Urinary bladder (tissue), 4 donors: ENCODE results near the gene VPS13C. TPM values are rescaled to one million over a fixed set of nuclear protein-coding genes. Genes with fewer than 3 reads are reported as not detected.

Experiments
- DNase-seq: peaks from one replicate; pipeline ENCODE4 v3.0.0-alpha.2; 2015; ENCODE audit errors: extremely low spot score
- H3K27ac ChIP-seq: one replicate; pipeline ENCODE4 v1.5.1; 2013; ENCODE audit warnings: low read depth, mild to moderate bottlenecking, moderate library complexity
- H3K36me3 ChIP-seq: one replicate; pipeline ENCODE4 v1.6.1; 2013; ENCODE audit warnings: mild to moderate bottlenecking, moderate library complexity; ENCODE audit not compliant: insufficient read depth
- H3K4me1 ChIP-seq: one replicate; pipeline ENCODE4 v1.6.1; 2013; ENCODE audit warnings: mild to moderate bottlenecking, moderate library complexity; ENCODE audit not compliant: insufficient read depth
- H3K4me3 ChIP-seq: one replicate; pipeline ENCODE4 v1.5.1; 2013; ENCODE audit warnings: low read depth, low read length
- WGBS: extraction: QIAGEN DNeasy Blood & Tissue Kit; methylation state at CpG from one replicate; pipeline ENCODE4 v1.1.7; 2013; 5-methylcytosine and 5-hydroxymethylcytosine counted together
- polyA plus RNA-seq: library from polyadenylated mRNA; stranded (reverse); fragments of 200-250 nt; gene quantifications from one replicate; pipeline ENCODE4 v1.2.3, GENCODE V29; 2013
- total RNA-seq: library from RNA; depleted of rRNA; stranded (reverse); fragments of >200 nt; gene quantifications from one replicate; pipeline ENCODE4 v1.2.3, GENCODE V29; 2014
- donor health status: healthy with polysubstance abuse.
- donor health status: healthy.

VPS13C gene
- total and polyA plus RNA-seq, 2 donors = 19.5 to 202 TPM

DNA sequence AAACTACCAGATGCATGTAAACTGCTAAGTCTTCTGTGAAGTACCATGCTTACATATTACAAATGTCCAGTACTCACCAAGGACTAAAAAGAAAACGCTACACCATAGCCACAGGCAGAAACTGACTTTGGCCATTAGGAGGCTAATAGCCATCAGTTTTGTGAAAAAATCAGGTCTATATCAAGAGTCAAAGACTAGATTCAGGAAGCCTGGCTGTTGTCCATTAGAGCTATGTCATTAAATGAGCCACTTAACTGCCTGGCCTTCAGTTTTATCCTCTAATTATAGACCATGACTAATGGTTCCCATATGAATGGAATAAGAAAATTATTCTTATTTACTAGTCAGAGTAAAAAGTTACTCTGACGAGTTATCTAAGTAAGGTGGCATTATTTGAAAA, 144.1 kb downstream of the VPS13C start:
- H3K27ac ChIP-seq = no peak overlapping the region
- no peak for DNase-seq
- no peaks in the 10 kb centered on the region for H3K4me1 ChIP-seq
- H3K36me3 ChIP-seq = peaks cover 5% of the 10 kb centered on the region
- WGBS = 85% methylated on average over 2 of the region's 2 CpGs
- H3K4me3 ChIP-seq = no peak overlapping the region

DNA sequence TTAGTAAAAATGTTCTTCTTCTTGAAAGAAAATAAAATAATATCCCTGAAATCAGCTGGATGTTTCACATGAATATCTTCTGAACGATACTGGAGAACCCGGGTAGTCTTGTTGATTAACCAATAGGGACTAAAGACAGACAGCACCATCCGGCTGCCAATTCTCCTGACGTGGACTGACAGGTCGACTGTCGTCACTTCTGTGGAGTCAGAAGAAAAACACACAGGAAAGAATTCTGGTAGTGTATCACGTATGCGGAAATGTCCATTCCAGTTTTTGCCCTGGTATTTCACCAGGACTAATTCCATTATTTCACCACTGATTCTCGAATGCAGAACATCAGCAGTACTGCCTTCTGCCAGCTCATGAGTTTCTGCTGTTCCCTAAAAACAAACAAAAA, 144.6 kb downstream of the VPS13C start:
- no peak for DNase-seq
- WGBS = 95% methylated on average over 9 of the region's 9 CpGs
- Histone ChIP-seq H3K27ac (no peak overlapping the region), H3K36me3 (peaks cover 6% of the 10 kb centered on the region), H3K4me1 (no peaks in the 10 kb centered on the region), H3K4me3 (no peak overlapping the region)

DNA sequence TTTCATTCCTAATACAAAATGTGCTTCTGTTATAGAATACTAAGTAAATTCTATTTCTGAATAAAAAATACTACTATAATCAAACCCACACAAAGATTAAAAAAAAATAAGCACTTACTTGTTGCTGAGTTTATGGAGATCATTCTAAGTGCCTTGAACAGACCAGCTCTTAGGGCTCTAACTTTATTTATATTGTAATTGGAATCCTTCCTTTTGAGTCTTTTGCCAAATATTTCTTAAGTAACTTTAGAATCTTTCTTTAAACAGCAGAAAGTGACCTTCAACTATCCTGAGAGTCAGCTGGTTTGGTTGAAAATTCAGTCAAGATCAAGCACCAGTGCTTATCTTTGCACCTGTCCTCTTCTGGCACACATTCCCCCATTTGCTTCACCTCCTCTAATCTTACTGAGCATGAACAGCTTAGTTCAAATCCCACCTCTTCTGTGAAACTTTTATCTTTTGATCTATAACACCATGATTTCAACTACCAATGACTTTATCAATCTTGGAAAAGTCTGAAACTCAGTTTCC, 149.3 kb downstream of the VPS13C start:
- H3K4me3 ChIP-seq = no peak overlapping the region
- H3K4me1 ChIP-seq = no peaks in the 10 kb centered on the region
- H3K27ac ChIP-seq = no peak overlapping the region
- peaks cover 3% of the 10 kb centered on the region for H3K36me3 ChIP-seq
- no peak for DNase-seq

- no peak for DNase-seq
- Histone ChIP-seq H3K4me3 (no peak overlapping the region), H3K36me3 (peaks cover 1% of the 10 kb centered on the region), H3K27ac (no peak overlapping the region), H3K4me1 (no peaks in the 10 kb centered on the region)
- over 99% methylated on average over 3 of the region's 3 CpGs for WGBS
These were observed 152.0 kb downstream of the VPS13C start for GRCh38 chr15:61908241-61908640.

DNA sequence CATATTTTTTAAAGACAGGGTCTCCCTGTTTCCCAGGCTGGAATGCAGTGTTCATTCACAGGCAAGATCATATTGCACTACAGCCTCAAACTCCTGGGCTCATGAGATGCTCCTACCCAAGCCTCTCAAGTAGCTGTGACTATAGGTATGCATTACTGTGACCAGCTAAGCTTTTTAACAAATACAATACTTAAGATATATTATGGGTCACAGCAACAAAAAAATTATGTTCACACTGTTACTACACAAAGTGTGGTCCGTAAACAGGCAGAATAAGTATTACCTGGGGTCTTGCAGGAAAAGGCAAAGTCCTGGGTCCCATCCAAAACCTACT, 152.5 kb downstream of the VPS13C start:
- Histone ChIP-seq H3K4me1 (no peaks in the 10 kb centered on the region), H3K4me3 (no peak overlapping the region), H3K36me3 (peaks cover 1% of the 10 kb centered on the region), H3K27ac (no peak overlapping the region)
- DNase-seq = no peak
- WGBS = 98% methylated on average over 1 of the region's 1 CpG

- Histone ChIP-seq H3K36me3 (peaks cover 1% of the 10 kb centered on the region), H3K4me1 (no peaks in the 10 kb centered on the region), H3K4me3 (no peak overlapping the region), H3K27ac (no peak overlapping the region)
- DNase-seq = no peak
- WGBS = 74% methylated on average over 4 of the region's 4 CpGs
These were observed 153.1 kb downstream of the VPS13C start for GRCh38 chr15:61906961-61907752.

DNA sequence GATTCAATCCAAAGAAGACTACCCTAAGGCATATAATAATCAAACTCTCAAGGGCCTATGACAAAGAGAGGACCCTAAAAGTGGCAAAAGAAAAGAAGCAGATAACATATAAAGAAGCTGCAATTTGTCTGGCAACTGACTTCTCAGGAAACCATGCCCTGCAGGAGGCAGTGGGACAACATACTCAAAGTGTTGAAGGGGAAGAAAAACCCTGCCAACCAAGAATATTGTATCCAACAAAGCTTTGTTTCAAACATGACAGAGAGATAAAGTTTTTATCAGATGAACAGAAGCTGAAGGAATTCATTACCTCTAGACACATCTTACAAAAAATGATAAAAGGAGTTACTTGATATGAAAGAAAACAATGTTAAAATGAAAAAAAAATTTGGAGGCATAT, 167.1 kb downstream of the VPS13C start:
- Histone ChIP-seq H3K4me3 (no peak overlapping the region), H3K4me1 (no peaks in the 10 kb centered on the region), H3K27ac (no peak overlapping the region), H3K36me3 (no peaks in the 10 kb centered on the region)
- DNase-seq = no peak

DNA sequence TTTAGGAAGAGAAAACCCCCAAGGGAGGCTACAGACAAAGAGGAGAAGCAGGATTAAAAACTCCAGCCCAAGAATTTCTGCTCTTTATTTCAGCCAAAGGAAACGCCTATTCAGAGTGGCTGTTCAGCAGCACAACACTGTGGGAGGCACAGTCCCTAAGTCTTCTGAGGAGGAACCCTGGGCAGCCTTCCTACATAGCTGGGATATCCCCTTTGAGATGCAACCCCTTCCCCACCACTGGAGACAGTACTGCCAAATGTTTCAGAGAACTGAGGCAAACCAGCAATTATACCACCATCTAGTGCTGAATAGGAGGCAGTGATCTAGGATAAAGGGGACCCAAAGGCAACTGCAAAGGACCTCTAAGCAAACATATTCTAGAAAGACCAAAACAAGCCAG, 168.1 kb downstream of the VPS13C start:
- Histone ChIP-seq H3K36me3 (peaks cover 2% of the 10 kb centered on the region), H3K4me3 (no peak overlapping the region), H3K27ac (no peak overlapping the region), H3K4me1 (no peaks in the 10 kb centered on the region)
- no peak for DNase-seq
- 82% methylated on average over 1 of the region's 1 CpG for WGBS

DNA sequence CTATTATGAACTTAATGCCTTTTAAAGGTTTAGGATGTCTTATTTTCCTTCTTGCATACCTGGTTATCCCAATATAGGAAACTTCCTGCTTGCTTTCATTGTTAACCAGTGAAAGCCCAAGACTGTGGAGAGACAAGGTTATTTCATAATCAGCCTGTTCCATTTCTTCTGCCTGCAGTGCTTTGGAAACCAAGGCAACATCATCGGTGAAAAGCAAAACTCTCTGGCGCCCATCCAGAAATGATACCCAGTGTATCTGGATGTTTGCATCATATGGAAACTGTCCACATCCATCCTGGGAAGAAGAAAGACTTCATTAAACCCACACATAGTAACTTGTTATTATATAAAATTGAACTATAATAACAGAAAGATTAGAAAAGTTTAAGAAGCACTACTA, 170.1 kb downstream of the VPS13C start:
- DNase-seq = no peak
- WGBS = 73% methylated on average over 2 of the region's 2 CpGs
- no peak overlapping the region for H3K4me3 ChIP-seq
- H3K36me3 ChIP-seq = peaks cover 2% of the 10 kb centered on the region
- H3K27ac ChIP-seq = no peak overlapping the region
- H3K4me1 ChIP-seq = no peaks in the 10 kb centered on the region

- H3K36me3 ChIP-seq = peaks cover 2% of the 10 kb centered on the region
- no peak overlapping the region for H3K4me3 ChIP-seq
- WGBS = 85% methylated on average over 3 of the region's 3 CpGs
- H3K4me1 ChIP-seq = no peaks in the 10 kb centered on the region
- H3K27ac ChIP-seq = no peak overlapping the region
- DNase-seq = no peak
These were observed 170.5 kb downstream of the VPS13C start for GRCh38 chr15:61889706-61890105.

GRCh38 chr15:61888074-61888780, 172.0 kb downstream of the VPS13C start:
- no peak for DNase-seq
- Histone ChIP-seq H3K27ac (no peak overlapping the region), H3K4me3 (no peak overlapping the region), H3K36me3 (peaks cover 3% of the 10 kb centered on the region), H3K4me1 (no peaks in the 10 kb centered on the region)
- WGBS = 82% methylated on average over 5 of the region's 5 CpGs

DNA sequence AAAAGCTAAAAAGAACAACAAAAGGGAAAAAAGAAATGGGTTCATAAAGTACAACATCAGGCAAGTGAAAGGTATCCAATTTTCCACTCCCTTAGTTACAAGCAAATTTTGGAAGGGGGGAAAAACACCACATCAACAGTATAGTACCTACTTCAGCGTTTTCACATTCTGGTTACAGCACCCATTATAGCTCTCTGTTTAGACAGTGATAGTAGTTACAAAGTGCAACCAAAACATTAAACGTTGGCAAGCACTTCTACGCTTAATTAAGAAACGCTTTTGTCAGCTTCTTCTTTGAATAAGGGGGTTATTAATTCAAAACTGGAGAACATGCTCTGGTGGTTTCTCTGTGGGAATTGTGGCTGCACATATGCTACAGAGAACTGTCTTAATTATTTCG, 180.2 kb downstream of the VPS13C start:
- H3K36me3 ChIP-seq = peaks cover 1% of the 10 kb centered on the region
- DNase-seq = no peak
- H3K27ac ChIP-seq = no peak overlapping the region
- no peaks in the 10 kb centered on the region for H3K4me1 ChIP-seq
- no peak overlapping the region for H3K4me3 ChIP-seq
- 85% methylated on average over 5 of the region's 5 CpGs for whole genome bisulfite sequencing

DNA sequence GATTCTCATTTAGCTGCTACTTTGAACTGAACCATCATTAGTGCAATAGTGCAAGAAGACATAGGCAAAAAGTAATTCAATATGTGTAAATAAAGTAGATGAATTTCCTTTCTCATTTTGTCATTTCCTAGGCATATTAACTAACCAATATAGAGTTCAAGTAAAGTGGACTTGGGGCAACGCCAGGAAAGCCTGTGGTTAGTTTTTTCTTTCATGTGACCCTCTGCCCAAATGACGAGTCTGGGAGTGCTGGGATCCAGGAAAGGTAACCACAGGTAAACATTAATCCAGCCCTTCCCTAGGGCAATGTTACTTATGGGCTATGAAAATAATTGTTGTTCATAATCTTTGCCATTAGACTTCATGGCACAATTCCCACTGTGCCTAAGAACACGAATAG, 181.0 kb downstream of the VPS13C start:
- WGBS = 88% methylated on average over 3 of the region's 3 CpGs
- Histone ChIP-seq H3K4me3 (no peak overlapping the region), H3K27ac (no peak overlapping the region), H3K4me1 (no peaks in the 10 kb centered on the region), H3K36me3 (peaks cover 1% of the 10 kb centered on the region)
- no peak for DNase-seq

DNA sequence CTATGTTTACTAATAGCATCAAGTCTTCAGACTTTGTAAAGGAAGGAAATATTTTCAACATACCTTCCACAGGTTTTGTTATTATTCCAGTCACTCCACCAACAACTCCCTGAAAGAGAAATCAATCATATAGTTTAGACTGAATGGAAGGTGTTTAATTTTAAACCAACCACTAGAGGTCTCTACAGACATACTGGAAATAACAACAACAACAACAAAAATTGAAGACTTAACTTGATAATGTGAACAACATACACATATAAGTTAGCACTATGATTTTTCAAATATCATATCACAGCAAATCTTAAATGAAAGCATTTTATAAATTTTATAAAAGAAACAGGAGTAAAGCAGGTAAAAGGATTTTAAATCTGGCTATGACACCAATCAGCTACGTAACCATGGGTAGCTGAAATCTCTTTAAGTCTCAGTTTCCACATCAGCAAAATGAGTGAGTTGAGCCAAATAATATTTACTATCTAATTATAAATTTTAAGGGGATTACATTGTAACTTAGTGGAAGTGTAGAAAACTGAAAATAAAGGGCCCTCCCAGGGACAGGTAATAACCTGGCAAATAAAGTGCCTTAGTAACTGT, 188.2 kb downstream of the VPS13C start:
- peaks cover 2% of the 10 kb centered on the region for H3K36me3 ChIP-seq
- no peaks in the 10 kb centered on the region for H3K4me1 ChIP-seq
- DNase-seq = no peak
- no peak overlapping the region for H3K27ac ChIP-seq
- H3K4me3 ChIP-seq = no peak overlapping the region
- WGBS = 98% methylated on average over 1 of the region's 1 CpG
